Gastroesophageal sphincter (tissue), 4 donors: ENCODE results near the gene SORCS3. TPM values are rescaled to one million over a fixed set of nuclear protein-coding genes. Genes with fewer than 3 reads are reported as not detected.

ENCODE experiments used
- ATAC-seq: fragments of 150-250 bp; one replicate; pipeline ENCODE4 v1.9.1; 2016; ENCODE audit warnings: mild to moderate bottlenecking, moderate library complexity
- H3K27ac ChIP-seq, 4 donors: fragments of 200-600 bp; sonication (generic) in 3 of 4; 1 replicate in 3 of 4; 2 replicates in 1 of 4; pipeline ENCODE4 v1.5.1; 2016 to 2019
- H3K27me3 ChIP-seq: fragments of 200-600 bp; sonication (generic); one replicate; pipeline ENCODE4 v1.5.1; 2019
- H3K36me3 ChIP-seq, 2 donors: fragments of 200-600 bp; sonication (generic); one replicate each; pipeline ENCODE4 v1.5.1; 2019; ENCODE audit warnings: control low read depth in 1 of 2
- H3K4me1 ChIP-seq, 3 donors: fragments of 200-600 bp; sonication (generic); 1 replicate in 2 of 3; 2 replicates in 1 of 3; pipeline ENCODE4 v1.5.1; 2016 to 2019; ENCODE audit warnings: control low read depth in 2 of 3
- H3K4me3 ChIP-seq, 2 donors: fragments of 200-600 bp; sonication (generic); one replicate each; pipeline ENCODE4 v1.5.1; 2019; ENCODE audit warnings: mild to moderate bottlenecking in 1 of 2, moderate library complexity in 1 of 2
- H3K9me3 ChIP-seq, 3 donors: fragments of 200-600 bp; sonication (generic); one replicate each; pipeline ENCODE4 v1.5.1; 2017 to 2019; ENCODE audit warnings: control low read depth in 2 of 3
- EP300 ChIP-seq: sonication (generic); formaldehyde crosslinking; IDR thresholded peaks from one replicate; pipeline ENCODE4 v1.6.1; 2017; ENCODE audit warnings: antibody characterized with exemption, mild to moderate bottlenecking
- POLR2A ChIP-seq, 2 donors: fragments of 450-650 bp; IDR thresholded peaks; one replicate each; pipeline ENCODE4 v1.6.1; 2017; ENCODE audit warnings: antibody characterized with exemption in 2 of 2, mild to moderate bottlenecking in 2 of 2, moderate library complexity in 1 of 2
- POLR2AphosphoS5 ChIP-seq: sonication (generic); formaldehyde crosslinking; IDR thresholded peaks from one replicate; pipeline ENCODE4 v1.6.1; 2017; ENCODE audit warnings: antibody characterized with exemption
- WGBS, 2 donors: methylation state at CpG; one replicate each; pipeline ENCODE4 v1.1.5; 2018; ENCODE audit warnings: low coverage in 1 of 2; 5-methylcytosine and 5-hydroxymethylcytosine counted together
- total RNA-seq, 4 donors: library from RNA; depleted of rRNA; stranded (reverse); fragments of >200 nt; gene quantifications; one replicate each; pipeline ENCODE4 v1.1.0, GENCODE V29; 2016
- TF ChIP-seq, protein P1 (sequence below), 4 experiments: fragments of 200-600 bp in 2 of 4; fragments of 450-650 bp in 2 of 4; sonication (generic) in 1 of 4; IDR thresholded peaks; one replicate each; pipeline ENCODE4 v1.5.1; 2017 to 2019; ENCODE audit warnings: antibody characterized with exemption in 4 of 4, mild to moderate bottlenecking in 2 of 4, moderate library complexity in 2 of 4

Gene SORCS3
- total RNA-seq, 4 donors from 2014 or later, result 0.31 to 1.3 (median 0.69) TPM; not detected in 1

DNA sequence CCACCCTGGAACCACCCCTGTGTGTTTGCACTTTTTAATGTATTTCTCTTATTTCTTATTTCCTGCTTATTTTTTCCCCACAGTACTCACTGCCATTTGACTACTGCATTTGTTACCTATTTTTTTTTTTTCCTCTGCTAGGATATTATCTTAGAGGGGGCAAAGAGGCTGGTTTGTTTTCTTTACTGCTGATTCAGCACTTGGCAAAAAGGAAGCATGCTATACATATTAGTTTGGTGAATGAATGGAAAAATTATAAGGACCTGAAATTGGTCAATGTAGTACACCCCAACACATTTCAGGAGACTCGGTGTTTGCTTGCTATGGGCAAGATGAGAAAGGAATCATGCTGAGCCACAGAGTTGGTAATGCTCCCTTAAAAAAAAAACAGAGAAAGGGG, 193.5 kb downstream of the SORCS3 start:
- WGBS, 2 donors, result 27 to 75% methylated on average over 1 of the region's 1 CpG
- H3K4me3 ChIP-seq, result no peak overlapping the region
- TF ChIP-seq POLR2AphosphoS5, result no peak
- no peak for TF ChIP-seq EP300
- no peak for TF ChIP-seq POLR2A (IDR thresholded peaks at IDR 0.05)
- TF ChIP-seq, protein P1, sequence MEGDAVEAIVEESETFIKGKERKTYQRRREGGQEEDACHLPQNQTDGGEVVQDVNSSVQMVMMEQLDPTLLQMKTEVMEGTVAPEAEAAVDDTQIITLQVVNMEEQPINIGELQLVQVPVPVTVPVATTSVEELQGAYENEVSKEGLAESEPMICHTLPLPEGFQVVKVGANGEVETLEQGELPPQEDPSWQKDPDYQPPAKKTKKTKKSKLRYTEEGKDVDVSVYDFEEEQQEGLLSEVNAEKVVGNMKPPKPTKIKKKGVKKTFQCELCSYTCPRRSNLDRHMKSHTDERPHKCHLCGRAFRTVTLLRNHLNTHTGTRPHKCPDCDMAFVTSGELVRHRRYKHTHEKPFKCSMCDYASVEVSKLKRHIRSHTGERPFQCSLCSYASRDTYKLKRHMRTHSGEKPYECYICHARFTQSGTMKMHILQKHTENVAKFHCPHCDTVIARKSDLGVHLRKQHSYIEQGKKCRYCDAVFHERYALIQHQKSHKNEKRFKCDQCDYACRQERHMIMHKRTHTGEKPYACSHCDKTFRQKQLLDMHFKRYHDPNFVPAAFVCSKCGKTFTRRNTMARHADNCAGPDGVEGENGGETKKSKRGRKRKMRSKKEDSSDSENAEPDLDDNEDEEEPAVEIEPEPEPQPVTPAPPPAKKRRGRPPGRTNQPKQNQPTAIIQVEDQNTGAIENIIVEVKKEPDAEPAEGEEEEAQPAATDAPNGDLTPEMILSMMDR (IDR thresholded peaks at IDR 0.05), result no peak
- H3K27me3 ChIP-seq, result peaks cover 10% of the 10 kb centered on the region
- no peaks in the 10 kb centered on the region for H3K9me3 ChIP-seq
- H3K4me1 ChIP-seq, result no peaks in the 10 kb centered on the region
- no peak overlapping the region for H3K27ac ChIP-seq
- ATAC-seq, result no peak
- H3K36me3 ChIP-seq, result no peaks in the 10 kb centered on the region

DNA sequence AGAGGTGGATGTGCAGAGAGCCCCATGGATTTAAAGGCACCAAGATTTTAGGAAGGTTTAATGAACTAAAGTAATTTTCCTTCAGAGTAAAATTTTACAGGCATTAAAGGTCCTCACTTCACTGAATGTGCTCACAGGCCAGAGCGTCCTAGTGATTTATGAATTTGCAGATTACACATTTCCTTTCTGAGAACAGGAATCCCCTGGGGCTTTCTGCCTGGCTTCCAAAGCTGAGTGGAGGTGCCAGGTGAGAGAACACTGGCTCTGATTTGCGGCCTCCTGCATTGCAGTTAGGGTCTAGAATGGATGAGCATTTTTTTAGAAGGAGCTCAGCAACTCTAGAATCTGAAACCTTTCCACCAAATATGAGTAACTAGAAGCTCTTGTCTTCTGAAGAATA, 194.3 kb downstream of the SORCS3 start:
- Histone ChIP-seq H3K36me3 (no peaks in the 10 kb centered on the region), H3K27ac (no peak overlapping the region), H3K9me3 (no peaks in the 10 kb centered on the region), H3K27me3 (peaks cover 13% of the 10 kb centered on the region), H3K4me1 (no peaks in the 10 kb centered on the region), H3K4me3 (no peak overlapping the region)
- 14 to 15% methylated on average over 1 to 2 of the region's 2 CpGs for WGBS, 2 donors
- TF ChIP-seq, protein P1 (IDR thresholded peaks at IDR 0.05), result no peak
- TF ChIP-seq POLR2AphosphoS5 (no peak), EP300 (no peak)
- ATAC-seq, result no peak

DNA sequence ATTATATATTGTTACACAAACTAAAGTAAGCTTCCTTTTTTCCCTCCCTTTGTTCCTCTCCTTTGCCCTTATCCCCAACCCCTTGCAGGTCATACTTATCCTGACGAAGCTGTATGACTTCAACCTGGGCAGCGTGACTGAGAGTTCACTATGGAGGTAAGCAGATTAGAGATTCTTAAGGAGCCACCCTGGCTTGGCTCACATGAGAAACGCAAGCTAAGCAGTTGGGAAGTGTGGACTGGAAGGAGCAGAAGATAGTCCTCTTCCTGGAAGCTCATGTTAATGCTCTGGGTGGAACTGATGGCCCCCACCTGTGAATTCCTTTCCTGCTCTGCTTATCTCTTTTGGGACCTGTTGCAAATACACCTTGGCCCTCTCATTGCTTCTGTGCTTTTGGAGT, 201.6 kb downstream of the SORCS3 start:
- no peak overlapping the region for H3K27ac ChIP-seq
- H3K9me3 ChIP-seq, result no peaks in the 10 kb centered on the region
- ATAC-seq, result no peak
- no peak overlapping the region for H3K4me3 ChIP-seq
- no peak for TF ChIP-seq POLR2A (IDR thresholded peaks at IDR 0.05)
- TF ChIP-seq EP300, result no peak
- no peak for TF ChIP-seq POLR2AphosphoS5
- TF ChIP-seq, protein P1 (IDR thresholded peaks at IDR 0.05), result no peak
- WGBS, 2 donors, result 71% methylated on average over 3 of the region's 3 CpGs; no CpG with 5 or more reads in 1 of the 2 donors
- no peaks in the 10 kb centered on the region for H3K4me1 ChIP-seq
- H3K36me3 ChIP-seq, result no peaks in the 10 kb centered on the region
- peaks cover 12% of the 10 kb centered on the region for H3K27me3 ChIP-seq

DNA sequence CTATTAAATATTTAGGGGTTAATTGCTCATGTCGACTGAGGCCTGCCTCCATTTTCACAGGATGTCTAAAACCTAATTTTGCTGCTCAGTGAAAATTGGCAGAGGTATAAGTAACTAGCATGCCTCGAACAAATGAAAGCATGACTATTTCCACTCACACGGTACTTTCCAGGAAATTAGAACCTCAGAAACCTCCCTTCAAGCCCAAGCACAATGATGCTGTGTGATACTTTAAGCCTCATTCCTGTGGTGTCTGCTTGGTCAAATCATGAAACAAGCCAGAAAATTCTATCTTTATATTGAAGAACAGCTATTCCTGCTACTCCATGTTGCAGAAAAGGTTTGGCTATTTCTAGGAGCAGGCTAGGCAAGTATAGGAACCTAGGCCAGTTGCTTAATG, 203.0 kb downstream of the SORCS3 start:
- 23 to 76% methylated on average over 2 of the region's 3 CpGs for WGBS, 2 donors
- Histone ChIP-seq H3K27me3 (peaks cover 3% of the 10 kb centered on the region), H3K36me3 (no peaks in the 10 kb centered on the region), H3K4me1 (no peaks in the 10 kb centered on the region), H3K27ac (no peak overlapping the region), H3K9me3 (no peaks in the 10 kb centered on the region), H3K4me3 (no peak overlapping the region)
- TF ChIP-seq POLR2AphosphoS5 (no peak), EP300 (no peak), POLR2A (IDR thresholded peaks at IDR 0.05) (no peak)
- TF ChIP-seq, protein P1 (IDR thresholded peaks at IDR 0.05), result no peak
- ATAC-seq, result no peak

DNA sequence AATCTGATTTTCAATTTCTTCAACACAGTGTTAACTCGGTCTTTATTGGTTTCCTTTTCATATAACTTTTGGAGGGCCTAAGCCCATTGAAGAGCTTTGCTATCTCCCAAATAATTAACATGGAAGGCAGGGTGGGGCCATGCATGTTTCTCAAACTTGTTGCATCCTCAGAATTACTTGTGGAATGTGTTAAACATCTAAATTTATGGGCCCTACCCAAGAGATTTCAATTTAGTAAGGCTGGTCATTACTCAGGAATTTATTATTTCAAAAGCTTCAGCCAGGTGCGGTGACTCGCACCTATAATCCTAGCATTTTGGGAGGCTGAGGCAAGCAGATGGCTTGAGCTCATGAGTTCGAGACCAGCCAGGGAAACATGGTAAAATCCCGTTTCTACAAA, 208.9 kb downstream of the SORCS3 start:
- no peak for TF ChIP-seq POLR2AphosphoS5
- no peak for TF ChIP-seq EP300
- no peak for TF ChIP-seq POLR2A (IDR thresholded peaks at IDR 0.05)
- TF ChIP-seq, protein P1 (IDR thresholded peaks at IDR 0.05), result no peak
- no peaks in the 10 kb centered on the region for H3K36me3 ChIP-seq
- no peak for ATAC-seq
- no peak overlapping the region for H3K27ac ChIP-seq
- no peaks in the 10 kb centered on the region for H3K9me3 ChIP-seq
- no peaks in the 10 kb centered on the region for H3K27me3 ChIP-seq
- H3K4me3 ChIP-seq, result no peak overlapping the region
- H3K4me1 ChIP-seq, result no peaks in the 10 kb centered on the region
- WGBS, 2 donors, result 81 to 100% methylated on average over 3 of the region's 5 CpGs
